NCI-H2196 (cell line): Measurements from ENCODE around the gene PTPN1.
"Not testable (repeated sequence)": the region's sequence is repeated elsewhere in the genome, so short reads cannot be mapped to it uniquely, and the experiment has no call there.

Experiments
- DNase-seq: peaks from one replicate; lab custom pipeline; 2025; ENCODE audit not compliant: unreplicated experiment; lab: John Stamatoyannopoulos, UW

PTPN1 gene

DNA sequence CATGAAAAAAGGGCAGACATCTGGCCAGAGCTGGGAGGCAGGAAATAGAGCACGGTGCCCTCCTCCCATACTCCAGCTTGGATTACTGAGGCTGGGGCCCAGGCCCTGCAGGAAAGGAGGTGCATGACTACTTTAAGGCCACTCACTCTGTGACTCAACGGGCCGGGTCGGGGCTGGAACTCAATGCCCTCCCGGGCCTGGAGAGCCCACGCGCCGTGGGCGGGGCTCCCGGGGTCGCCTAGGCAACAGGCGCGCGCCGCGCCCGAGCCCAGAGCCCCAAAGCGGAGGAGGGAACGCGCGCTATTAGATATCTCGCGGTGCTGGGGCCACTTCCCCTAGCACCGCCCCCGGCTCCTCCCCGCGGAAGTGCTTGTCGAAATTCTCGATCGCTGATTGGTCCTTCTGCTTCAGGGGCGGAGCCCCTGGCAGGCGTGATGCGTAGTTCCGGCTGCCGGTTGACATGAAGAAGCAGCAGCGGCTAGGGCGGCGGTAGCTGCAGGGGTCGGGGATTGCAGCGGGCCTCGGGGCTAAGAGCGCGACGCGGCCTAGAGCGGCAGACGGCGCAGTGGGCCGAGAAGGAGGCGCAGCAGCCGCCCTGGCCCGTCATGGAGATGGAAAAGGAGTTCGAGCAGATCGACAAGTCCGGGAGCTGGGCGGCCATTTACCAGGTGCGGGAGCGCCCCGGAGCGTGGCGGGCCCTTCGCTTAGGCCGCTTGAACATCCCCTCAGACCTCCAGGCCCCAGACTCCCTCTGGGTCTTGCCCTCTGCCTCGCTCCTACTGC lies at the start of gene PTPN1:
PTPN1 (plus strand) TSS at position 461 of the 783 bp plus-strand sequence; CDS start at position 606, 145 bp downstream.
- DNase-seq = peak; percentile 98

DNA sequence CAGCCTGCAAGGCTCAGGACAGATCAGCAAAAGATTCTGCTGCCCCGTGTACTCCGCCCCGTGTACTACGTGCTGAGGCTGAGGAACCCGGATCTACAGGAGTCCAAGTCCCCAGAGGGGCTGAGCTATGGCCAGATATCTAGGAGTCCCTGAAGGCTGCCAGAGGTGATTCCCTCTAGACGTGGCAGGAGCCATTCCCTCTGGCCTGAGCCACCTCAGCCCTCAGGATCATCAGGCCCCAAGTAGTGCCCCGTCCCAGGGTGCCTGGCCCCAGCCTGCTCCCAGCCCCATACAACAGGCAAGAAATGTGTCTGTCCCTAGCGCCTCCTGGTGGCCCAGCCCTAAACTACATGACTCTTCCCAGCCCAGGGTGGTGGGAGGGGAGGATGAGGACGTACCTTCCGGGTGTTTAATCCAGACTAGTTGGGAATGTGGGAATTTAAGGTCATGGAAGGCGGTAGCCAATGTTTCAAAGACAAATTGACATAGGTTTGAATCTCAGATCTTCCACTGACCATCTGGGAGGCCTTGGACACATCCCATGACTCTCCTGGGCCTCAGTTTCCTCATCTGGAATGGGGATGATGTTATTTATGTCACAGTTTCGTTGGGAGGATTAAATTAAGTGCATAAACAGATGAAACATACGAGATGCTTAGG lies 49.4 kb upstream of the PTPN1 start:
- peak; percentile 72 for DNase-seq

- DNase-seq = no peak
Measured at GRCh38 chr20:50462093-50462690, 48.0 kb upstream of the PTPN1 start.

GRCh38 chr20:50464026-50464724 lies 46.0 kb upstream of the PTPN1 start:
- peak; percentile 37 for DNase-seq

- no peak for DNase-seq
Measured at GRCh38 chr20:50464725-50465650, 45.2 kb upstream of the PTPN1 start.

- no peak for DNase-seq
Measured at GRCh38 chr20:50467174-50467573, 43.0 kb upstream of the PTPN1 start.

DNA sequence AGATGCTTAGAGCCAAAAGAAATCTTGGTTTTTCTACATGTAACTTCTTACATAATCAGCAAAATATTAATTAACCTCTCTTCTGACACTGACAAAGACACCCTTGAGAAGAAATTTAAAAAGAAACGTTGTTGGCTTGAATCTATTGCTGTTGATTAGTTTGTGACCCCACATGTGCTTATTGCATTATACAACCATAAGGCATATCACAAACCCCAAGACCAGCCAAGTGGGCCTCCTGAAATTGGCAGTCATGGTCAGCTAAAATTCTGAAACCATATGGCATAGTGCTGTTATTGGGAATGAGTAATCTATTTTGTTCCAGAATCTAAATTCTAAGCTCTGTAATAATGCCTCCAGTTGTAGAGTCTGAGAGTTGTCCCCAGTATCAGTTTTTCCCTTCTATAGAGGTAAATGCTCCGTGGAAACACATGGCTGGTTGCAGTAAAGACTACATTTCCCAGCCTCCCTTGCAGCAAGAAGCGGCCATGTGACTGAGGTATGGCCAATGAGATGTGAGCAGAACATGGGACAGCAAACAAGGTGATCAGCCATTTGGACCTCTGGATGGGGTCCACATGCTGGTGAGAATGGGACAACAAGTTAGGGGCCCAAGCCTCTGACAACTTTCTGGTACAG lies 42.3 kb upstream of the PTPN1 start:
- peak; percentile 26 for DNase-seq

DNA sequence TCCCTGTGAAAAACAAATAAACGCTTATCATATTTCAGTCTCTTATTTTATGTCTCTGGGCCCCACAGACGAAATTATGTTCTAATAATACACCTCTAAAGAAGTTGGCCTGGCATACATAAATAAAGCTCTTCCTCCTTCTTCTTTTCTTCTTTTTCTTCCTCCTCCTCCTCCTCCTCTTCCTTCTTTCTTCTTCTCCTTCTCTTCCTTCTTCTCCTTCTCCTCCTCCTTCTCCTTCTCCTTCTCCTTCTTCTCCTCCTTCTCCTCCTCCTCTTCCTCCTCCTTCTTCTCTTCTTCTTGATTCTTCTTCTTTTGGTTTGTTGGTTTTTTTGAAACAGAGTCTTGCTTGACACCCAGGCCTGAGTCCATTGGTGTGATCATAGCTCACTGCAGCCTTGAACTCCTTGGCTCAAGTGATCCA lies 41.8 kb upstream of the PTPN1 start:
- DNase-seq = no peak

GRCh38 chr20:50469176-50469723 lies 40.9 kb upstream of the PTPN1 start:
- DNase-seq = no peak

DNA sequence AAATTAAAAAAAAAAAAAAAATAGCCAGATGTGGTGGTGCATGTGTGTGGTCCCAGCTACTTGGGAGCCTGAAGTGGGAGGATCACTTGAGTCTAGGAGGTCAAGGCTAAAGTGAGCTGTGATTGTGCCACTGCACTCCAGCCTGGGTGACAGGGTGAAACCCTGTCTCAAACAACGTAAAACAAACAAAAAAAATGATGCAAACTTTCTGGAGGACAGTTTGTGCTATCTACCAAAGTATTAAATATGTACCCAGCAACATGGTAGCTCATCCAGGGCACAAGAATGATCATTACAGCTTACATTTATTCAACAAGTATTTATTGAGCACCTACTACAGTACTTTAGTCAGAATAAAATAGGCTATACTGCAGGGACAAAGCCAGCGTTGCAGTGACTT lies 40.4 kb upstream of the PTPN1 start:
- no peak for DNase-seq

DNA sequence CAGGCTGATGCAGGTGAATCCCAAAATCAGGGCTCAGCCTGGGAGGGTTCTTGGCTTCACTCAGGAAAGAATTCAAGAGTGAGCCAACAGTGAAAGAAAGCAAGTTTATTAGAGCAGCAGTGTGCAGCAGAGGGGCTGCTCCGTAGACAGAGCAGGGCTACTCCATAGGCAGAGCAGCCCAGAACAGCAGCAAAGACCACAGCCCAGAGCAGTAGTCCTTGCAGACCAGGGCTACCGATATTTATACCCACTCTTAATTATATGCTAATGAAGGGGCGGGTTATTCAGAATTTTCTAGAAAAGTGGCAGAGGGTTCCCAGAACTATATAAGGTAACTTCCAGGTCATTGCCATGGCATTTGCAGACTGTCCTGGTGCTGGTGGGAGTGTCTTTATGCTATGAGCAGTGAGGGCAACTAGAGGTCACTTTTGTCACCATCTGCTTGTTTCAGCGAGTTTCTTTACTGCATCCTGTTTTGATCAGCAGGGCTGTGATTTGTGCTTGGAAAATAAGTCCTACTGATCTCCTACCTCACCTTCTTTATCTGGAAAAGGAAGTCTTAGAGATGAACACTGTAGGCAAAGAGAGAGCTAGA lies 39.8 kb upstream of the PTPN1 start:
- DNase-seq = no peak

DNA sequence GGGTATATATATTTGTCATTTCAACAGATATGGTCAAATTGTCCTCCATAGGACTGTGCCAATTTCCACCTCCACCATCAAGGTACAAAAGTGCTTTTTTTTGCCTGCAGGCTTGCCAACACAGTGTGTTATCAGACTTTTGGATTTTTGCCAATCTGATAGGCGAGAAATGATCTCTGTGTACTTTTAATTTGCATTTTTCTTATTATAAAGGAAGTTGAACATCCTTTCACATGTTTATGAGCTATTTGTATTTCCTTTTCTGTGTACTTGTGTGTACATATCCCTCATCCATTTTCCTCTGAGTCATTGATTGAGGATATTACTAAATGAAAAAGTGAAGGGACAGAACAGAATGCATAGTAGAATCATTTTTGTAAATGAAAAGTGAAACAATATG lies 39.0 kb upstream of the PTPN1 start:
- peak; percentile 73 for DNase-seq

DNA sequence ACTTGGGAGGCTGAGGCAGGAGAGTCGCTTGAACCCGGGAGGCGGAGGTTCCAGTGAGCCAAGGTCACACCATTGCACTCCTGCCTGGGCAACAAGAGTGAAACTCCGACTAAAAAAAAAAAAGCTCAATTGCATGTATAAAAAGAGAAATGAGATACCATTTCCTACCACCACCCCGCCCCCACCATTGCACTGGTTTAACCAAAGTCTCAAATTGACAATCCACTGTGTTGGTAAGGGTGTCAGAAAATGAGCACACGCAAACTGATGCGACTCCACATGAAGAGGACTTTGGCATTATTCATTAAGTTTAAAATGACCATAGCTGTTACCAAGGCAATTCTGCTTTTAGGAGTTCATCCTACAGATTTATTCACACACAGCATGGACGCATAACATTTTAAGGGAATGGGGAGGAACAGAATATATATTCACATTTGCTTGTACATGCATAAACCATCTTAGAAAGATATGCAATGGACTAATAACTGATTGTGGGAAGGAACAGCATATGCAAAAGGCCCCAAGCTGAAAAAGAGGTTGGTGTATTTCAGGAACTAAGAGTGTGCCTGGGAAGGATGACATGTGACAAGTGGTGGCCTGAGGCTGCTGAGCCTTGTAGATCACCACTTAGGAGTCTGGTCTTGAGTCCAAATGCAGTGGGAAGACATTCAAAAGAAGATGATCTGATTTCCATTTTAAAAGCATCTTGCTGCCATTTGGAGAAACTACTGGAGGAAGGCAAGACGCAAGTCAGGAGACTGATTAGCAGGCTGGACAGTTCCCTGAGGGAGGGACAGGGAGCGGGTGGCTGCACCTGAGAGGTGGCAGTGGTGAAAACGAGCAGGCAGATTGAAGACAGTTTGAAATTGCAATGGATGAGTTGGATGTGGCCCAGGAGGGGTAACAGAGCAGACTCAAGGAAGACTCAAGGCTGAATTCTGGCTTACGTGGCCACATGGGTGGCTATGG lies 37.2 kb upstream of the PTPN1 start:
- DNase-seq = no peak

DNA sequence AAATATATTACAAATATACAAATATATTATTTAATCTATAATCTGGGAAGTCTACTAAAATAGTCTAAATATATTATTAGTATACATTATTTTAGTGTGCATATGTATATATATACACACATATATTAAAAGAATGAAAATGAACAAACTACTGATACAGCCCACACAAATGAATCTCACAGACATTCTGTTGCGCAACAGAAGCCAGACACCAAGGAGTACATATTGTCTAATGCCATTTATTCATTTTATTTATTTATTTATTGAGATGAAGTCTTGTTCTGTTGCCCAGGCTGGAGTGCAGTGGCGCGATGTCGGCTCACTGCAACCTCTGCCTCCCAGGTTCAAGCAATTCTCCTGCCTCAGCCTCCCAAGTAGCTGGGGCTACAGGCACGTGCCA lies 35.8 kb upstream of the PTPN1 start:
- not testable (repeated sequence) for DNase-seq

DNA sequence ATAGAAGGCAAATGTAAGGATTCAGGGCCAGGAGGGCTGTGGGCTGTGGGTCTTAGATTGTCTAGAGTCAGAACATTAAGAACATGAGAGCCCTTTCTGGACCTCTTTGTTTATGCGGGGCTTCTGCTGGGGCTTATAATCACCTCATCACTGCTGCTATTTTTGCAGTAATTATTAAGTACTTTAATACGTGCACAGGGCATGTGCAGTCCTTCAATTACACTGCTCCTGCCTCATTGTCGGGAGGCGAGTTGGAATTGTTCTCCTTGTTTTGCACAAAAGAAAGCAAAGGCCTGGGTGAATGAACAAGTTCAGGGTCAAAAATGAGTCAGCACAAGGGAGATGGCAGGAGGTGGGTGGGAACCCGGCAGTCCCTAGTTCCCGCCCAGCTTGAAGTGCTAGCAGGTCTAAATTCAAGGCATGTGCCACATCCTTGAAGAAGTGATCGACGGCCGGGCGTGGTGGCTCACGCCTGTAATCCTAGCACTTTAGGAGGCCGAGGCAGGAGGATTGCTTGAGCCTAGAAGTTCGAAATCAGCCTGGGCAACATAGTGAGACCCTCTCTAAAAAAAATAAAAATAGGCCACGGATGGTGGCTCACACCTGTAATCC lies 34.4 kb upstream of the PTPN1 start:
- DNase-seq = no peak

- DNase-seq = no peak
Measured at GRCh38 chr20:50477239-50477872, 32.8 kb upstream of the PTPN1 start.
